Measurements from ENCODE around the gene HS6ST2.

GRCh38 chrX:132737743-132738142 lies 220.7 kb downstream of the HS6ST2 start:
- TF ChIP-seq CTCF (IDR thresholded peaks at IDR 0.05; ENCODE audit: low read length) (no peak), EZH2 (optimal IDR thresholded peaks at IDR 0.05; ENCODE audit: low read depth, low read length) (no peak)

All from MM.1S (cell line).